ENCODE measurements around the gene BMERB1. TPM values are rescaled to one million over a fixed set of nuclear protein-coding genes. Genes with fewer than 3 reads are reported as not detected.
"Not testable (repeated sequence)": the region's sequence is repeated elsewhere in the genome, so short reads cannot be mapped to it uniquely, and the experiment has no call there.

BMERB1 gene
- total RNA-seq, 1 experiment from 2014 or later = 29.1 TPM

GRCh38 chr16:15404792-15405191 is 29.6 kb upstream of the BMERB1 start:
- Histone ChIP-seq H3K4me3 (no peak overlapping the region), H3K9me3 (replicated peaks) (no peaks in the 10 kb centered on the region), H3K27me3 (replicated peaks) (no peaks in the 10 kb centered on the region), H3K27ac (no peak overlapping the region), H3K36me3 (no peaks in the 10 kb centered on the region), H3K4me1 (replicated peaks) (no peaks in the 10 kb centered on the region)
- DNase-seq (ENCODE audit: low read depth in 1 of 2, low spot score in 2 of 2) = no peak

- not testable (repeated sequence) for H3K9me3 ChIP-seq (replicated peaks); DNase-seq (ENCODE audit: low read depth in 1 of 2, low spot score in 2 of 2); H3K4me3 ChIP-seq; H3K27ac ChIP-seq; H3K27me3 ChIP-seq (replicated peaks); H3K36me3 ChIP-seq; H3K4me1 ChIP-seq (replicated peaks)
Measured at GRCh38 chr16:15407756-15408155, 26.6 kb upstream of the BMERB1 start.

- not testable (repeated sequence) for H3K27ac ChIP-seq; DNase-seq (ENCODE audit: low read depth in 1 of 2, low spot score in 2 of 2); H3K27me3 ChIP-seq (replicated peaks); H3K4me3 ChIP-seq; H3K36me3 ChIP-seq; H3K4me1 ChIP-seq (replicated peaks); H3K9me3 ChIP-seq (replicated peaks)
Measured at GRCh38 chr16:15409476-15409875, 24.9 kb upstream of the BMERB1 start.

DNA sequence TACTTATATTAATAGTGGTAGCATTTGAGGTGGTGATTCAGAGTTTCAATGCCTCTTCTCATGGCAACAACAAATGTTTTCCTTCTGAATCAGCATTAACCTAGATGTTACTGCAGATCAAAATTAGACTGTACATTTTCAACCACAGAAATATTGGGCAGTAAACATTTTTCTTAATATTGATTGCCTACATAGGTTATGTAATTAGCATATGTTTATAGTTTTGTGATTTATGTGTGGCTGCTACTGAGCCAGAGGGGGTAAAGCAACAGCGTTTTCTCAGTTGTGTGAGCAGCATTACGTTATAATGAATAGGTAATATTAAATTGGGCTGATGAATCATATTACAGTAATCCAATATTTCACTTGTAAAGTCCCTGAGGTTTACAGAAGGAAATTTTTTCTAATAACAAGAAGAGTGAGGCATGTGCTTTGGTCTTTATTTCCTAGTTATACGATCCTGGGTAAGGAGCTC is 18.8 kb upstream of the BMERB1 start:
- no peaks in the 10 kb centered on the region for H3K27me3 ChIP-seq (replicated peaks)
- H3K4me1 ChIP-seq (replicated peaks) = no peaks in the 10 kb centered on the region
- no peak overlapping the region for H3K4me3 ChIP-seq
- H3K27ac ChIP-seq = no peak overlapping the region
- no peaks in the 10 kb centered on the region for H3K36me3 ChIP-seq
- no peaks in the 10 kb centered on the region for H3K9me3 ChIP-seq (replicated peaks)
- peak in 1 of 2 experiments; percentile 16 for DNase-seq (ENCODE audit: low read depth in 1 of 2, low spot score in 2 of 2)

GRCh38 chr16:15417197-15417596 is 17.2 kb upstream of the BMERB1 start:
- Histone ChIP-seq H3K27ac (no peak overlapping the region), H3K4me3 (no peak overlapping the region), H3K9me3 (replicated peaks) (no peaks in the 10 kb centered on the region), H3K27me3 (replicated peaks) (no peaks in the 10 kb centered on the region), H3K36me3 (no peaks in the 10 kb centered on the region), H3K4me1 (replicated peaks) (no peaks in the 10 kb centered on the region)
- no peak for DNase-seq (ENCODE audit: low read depth in 1 of 2, low spot score in 2 of 2)

DNA sequence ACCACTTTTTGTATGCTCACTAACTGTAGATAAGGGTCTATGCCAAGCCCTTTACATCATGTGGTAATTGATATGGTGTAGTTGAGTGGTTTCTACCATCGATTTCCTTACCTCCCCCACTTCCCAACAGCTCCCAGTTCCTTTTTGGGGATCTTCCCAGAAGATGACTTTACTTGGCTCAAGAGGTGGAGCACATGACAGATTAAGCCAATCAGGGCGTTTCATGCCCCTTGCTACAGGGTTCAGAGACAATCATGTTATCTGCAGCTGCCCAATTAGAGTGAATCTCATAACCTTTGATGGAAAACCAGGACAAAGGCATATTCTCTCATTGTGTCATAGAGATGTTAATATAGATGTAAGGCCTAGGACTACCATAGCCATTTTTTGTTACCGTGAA is 16.2 kb upstream of the BMERB1 start:
- H3K27ac ChIP-seq = no peak overlapping the region
- H3K36me3 ChIP-seq = no peaks in the 10 kb centered on the region
- H3K4me1 ChIP-seq (replicated peaks) = no peaks in the 10 kb centered on the region
- no peaks in the 10 kb centered on the region for H3K9me3 ChIP-seq (replicated peaks)
- no peak for DNase-seq (ENCODE audit: low read depth in 1 of 2, low spot score in 2 of 2)
- no peak overlapping the region for H3K4me3 ChIP-seq
- H3K27me3 ChIP-seq (replicated peaks) = no peaks in the 10 kb centered on the region

- H3K27ac ChIP-seq; H3K4me1 ChIP-seq (replicated peaks); H3K36me3 ChIP-seq; DNase-seq (ENCODE audit: low read depth in 1 of 2, low spot score in 2 of 2); H3K27me3 ChIP-seq (replicated peaks); H3K9me3 ChIP-seq (replicated peaks); H3K4me3 ChIP-seq: not testable (repeated sequence)
Measured at GRCh38 chr16:15421696-15422095, 12.7 kb upstream of the BMERB1 start.

DNA sequence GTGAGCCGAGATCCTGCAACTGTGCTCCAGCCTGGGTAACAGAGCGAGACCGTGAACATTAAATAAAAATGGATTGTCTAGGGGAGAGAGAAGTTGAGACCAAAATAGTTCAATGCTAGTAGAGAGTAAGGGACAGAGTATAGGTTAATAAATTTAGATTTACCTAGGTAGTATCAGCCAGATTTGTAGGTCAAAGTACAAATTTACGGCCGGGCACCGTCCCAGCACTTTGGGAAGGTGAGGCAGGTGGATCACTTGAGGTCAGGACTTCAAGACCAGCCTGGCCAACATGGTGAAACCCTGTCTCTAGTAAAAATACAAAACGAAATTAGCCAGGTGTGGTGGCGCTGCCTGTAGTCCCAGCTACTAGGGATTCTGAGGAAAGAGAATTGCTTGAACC is 12.2 kb upstream of the BMERB1 start:
- Histone ChIP-seq H3K9me3 (replicated peaks) (no peaks in the 10 kb centered on the region), H3K4me1 (replicated peaks) (peaks cover 7% of the 10 kb centered on the region; the same call in 1 of the 2 replicates), H3K27me3 (replicated peaks) (no peaks in the 10 kb centered on the region), H3K4me3 (no peak overlapping the region), H3K36me3 (no peaks in the 10 kb centered on the region), H3K27ac (no peak overlapping the region)
- no peak for DNase-seq (ENCODE audit: low read depth in 1 of 2, low spot score in 2 of 2)

GRCh38 chr16:15425861-15426260 is 8.5 kb upstream of the BMERB1 start:
- Histone ChIP-seq H3K4me1 (replicated peaks) (peaks cover 11% of the 10 kb centered on the region; the same call in 1 of the 2 replicates), H3K4me3 (no peak overlapping the region), H3K36me3 (no peaks in the 10 kb centered on the region), H3K27ac (no peak overlapping the region), H3K9me3 (replicated peaks) (no peaks in the 10 kb centered on the region), H3K27me3 (replicated peaks) (no peaks in the 10 kb centered on the region)
- DNase-seq (ENCODE audit: low read depth in 1 of 2, low spot score in 2 of 2) = peak in 1 of 2 experiments; percentile 5

- no peak for DNase-seq (ENCODE audit: low read depth in 1 of 2, low spot score in 2 of 2)
- Histone ChIP-seq H3K4me3 (no peak overlapping the region), H3K27me3 (replicated peaks) (no peaks in the 10 kb centered on the region), H3K9me3 (replicated peaks) (no peaks in the 10 kb centered on the region), H3K27ac (no peak overlapping the region), H3K36me3 (no peaks in the 10 kb centered on the region), H3K4me1 (replicated peaks) (peaks cover 11% of the 10 kb centered on the region; the same call in 1 of the 2 replicates)
Measured at GRCh38 chr16:15426796-15427195, 7.6 kb upstream of the BMERB1 start.

DNA sequence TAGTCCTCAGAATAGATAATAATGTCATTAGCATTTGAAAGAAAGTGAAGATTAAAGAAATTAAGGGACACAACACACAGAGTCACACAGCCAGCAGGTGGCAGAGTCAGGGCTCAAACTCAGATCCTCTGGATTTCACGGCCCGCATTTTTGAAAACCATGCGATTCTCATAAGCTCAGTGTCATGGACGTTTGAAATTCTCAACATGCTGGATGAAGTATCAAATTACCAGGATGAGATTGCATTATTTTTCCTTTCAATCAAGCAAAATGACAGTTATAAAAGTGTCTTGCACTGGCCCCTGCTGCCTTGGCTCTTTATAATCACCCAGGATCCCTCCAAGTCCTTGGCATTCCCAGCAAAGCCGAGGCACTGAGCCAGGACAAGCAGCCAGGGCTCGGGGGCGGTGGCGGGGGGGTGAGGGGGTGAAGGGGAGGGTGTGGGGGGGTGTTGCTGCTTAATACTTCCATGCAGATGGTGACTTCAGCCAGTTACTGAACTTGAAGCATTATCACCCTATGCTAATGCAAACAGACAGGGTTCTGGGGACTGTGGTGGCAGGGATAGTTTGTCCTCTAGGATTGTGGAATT is 6.6 kb upstream of the BMERB1 start:
- Histone ChIP-seq H3K27me3 (replicated peaks) (no peaks in the 10 kb centered on the region), H3K4me1 (replicated peaks) (peaks cover 11% of the 10 kb centered on the region; the same call in 1 of the 2 replicates)

GRCh38 chr16:15430884-15431283 is 3.5 kb upstream of the BMERB1 start:
- not testable (repeated sequence) for H3K36me3 ChIP-seq; DNase-seq (ENCODE audit: low read depth in 1 of 2, low spot score in 2 of 2); H3K4me3 ChIP-seq; H3K9me3 ChIP-seq (replicated peaks); H3K27ac ChIP-seq; H3K27me3 ChIP-seq (replicated peaks)
- H3K4me1 ChIP-seq (replicated peaks) = peaks cover 16% of the 10 kb centered on the region

More for the DNA sequence above, 6.6 kb upstream of the BMERB1 start:
- Histone ChIP-seq H3K9me3 (replicated peaks) (no peaks in the 10 kb centered on the region), H3K36me3 (no peaks in the 10 kb centered on the region), H3K4me3 (no peak overlapping the region), H3K27ac (no peak overlapping the region)
- DNase-seq (ENCODE audit: low read depth in 1 of 2, low spot score in 2 of 2) = peak; percentile 61 to 67

DNA sequence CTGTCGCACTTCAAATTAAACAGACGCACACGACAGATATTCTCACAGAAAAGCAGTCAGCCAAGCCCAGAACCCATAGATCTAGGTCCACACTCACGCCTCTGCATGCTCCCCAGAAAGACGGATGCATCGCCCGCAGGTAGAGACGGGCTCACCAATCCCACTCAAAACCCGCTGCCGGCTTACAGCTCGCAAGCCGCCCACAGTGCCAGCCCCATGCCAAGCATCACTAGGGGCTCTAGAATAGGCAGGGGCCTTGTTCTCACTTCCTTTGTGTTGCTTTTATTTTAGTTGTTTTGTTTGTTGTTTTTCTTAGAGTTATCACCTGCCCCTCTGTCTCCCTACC is 336 bp upstream of the BMERB1 start:
- Histone ChIP-seq H3K36me3 (no peaks in the 10 kb centered on the region), H3K27me3 (replicated peaks) (no peaks in the 10 kb centered on the region)

GRCh38 chr16:15435216-15435864 is 952 bp downstream of the BMERB1 start:
- DNase-seq (ENCODE audit: low read depth in 1 of 2, low spot score in 2 of 2) = peak in 1 of 2 experiments; percentile 15
- Histone ChIP-seq H3K27ac (no peak overlapping the region), H3K4me1 (replicated peaks) (peaks cover 22% of the 10 kb centered on the region), H3K4me3 (peak overlapping the region; percentile 80), H3K9me3 (replicated peaks) (no peaks in the 10 kb centered on the region), H3K27me3 (replicated peaks) (no peaks in the 10 kb centered on the region), H3K36me3 (no peaks in the 10 kb centered on the region)

More for the DNA sequence above, 336 bp upstream of the BMERB1 start:
- H3K4me1 ChIP-seq (replicated peaks) = peaks cover 9% of the 10 kb centered on the region
- no peak overlapping the region for H3K27ac ChIP-seq
- H3K4me3 ChIP-seq = peak overlapping the region; percentile 80
- DNase-seq (ENCODE audit: low read depth in 1 of 2, low spot score in 2 of 2) = no peak
- no peaks in the 10 kb centered on the region for H3K9me3 ChIP-seq (replicated peaks)

All from SJSA1 (cell line).